PC-9 (cell line): ENCODE measurements around the gene SUMO2.

Experiments used
- CTCF ChIP-seq: fragments of 200-600 bp; sonication (generic); conservative IDR thresholded peaks from 2 replicates; pipeline ENCODE4 v1.6.1; 2017; ENCODE audit warnings: mixed run types, antibody characterized with exemption, mild to moderate bottlenecking, moderate library complexity
- EZH2 ChIP-seq: fragments of 200-600 bp; sonication (generic); IDR thresholded peaks from 2 replicates; pipeline ENCODE4 v1.8.0; 2017; ENCODE audit warnings: antibody characterized with exemption, low read depth

DNA sequence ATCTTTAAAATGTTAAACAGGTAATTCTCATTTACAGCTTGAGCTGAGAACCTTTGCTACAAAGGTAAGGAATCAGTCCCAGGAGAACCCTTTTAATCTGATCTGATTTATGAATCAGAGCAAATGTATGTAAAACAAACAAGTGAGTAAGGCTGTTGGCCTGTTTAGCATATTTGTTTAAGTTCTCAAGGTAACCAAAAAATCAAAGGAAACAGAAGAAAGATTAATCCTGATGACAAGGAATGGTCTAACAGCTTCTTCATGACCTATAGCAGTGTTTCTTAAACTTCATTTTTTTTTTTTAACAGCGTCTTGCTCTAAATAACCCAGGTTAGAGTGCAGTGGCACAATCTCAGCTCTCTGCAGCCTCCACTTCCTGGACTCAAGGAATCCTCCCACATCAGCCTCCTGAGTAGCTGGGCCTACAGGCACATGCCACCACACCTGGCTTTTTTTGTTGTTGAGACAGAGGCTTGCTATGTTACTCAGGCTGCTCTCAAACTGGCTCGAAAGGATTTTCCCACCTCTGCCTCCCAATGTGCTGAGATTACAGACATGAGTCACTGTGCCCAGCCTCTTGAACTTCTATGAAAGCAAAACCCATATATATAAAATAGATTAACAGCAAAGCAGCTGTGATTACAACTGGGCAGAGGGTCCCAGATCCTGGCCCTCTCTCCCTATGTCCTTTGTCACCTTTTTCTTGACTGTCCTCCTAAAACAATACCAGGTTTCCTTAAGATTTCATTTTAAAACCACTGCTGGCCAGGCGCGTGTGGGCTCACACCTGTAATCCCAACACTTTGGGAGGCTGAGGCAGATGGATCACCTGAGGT is 23.3 kb downstream of the SUMO2 start:
- no peak for TF ChIP-seq CTCF
- no peak for TF ChIP-seq EZH2
